GM06990 (cell line): ENCODE results near the gene C6orf89.
"Not testable (repeated sequence)": the region's sequence is repeated elsewhere in the genome, so short reads cannot be mapped to it uniquely, and the experiment has no call there.

Source experiments
- DNase-seq: peaks from one replicate; pipeline ENCODE4 v3.0.0-alpha.2; 2011; ENCODE audit not compliant: insufficient read length; ENCODE audit errors: extremely low read depth
- H3K27me3 ChIP-seq: replicated peaks from 2 replicates; pipeline ENCODE4 v1.6.0; 2011; ENCODE audit warnings: low read length; ENCODE audit not compliant: control insufficient read depth, insufficient read depth
- H3K36me3 ChIP-seq: 2 replicates; pipeline ENCODE4 v1.5.1; 2011; ENCODE audit warnings: low read length; ENCODE audit not compliant: control insufficient read depth, insufficient read depth
- H3K4me3 ChIP-seq: replicated peaks from 2 replicates; pipeline ENCODE4 v1.5.1; 2011; ENCODE audit warnings: low read depth, mild to moderate bottlenecking, control low read depth, low read length
- TF ChIP-seq, protein P1 (sequence below): IDR thresholded peaks from 2 replicates; pipeline ENCODE4 v1.5.1; 2011; ENCODE audit warnings: low read length, control low read depth, mild to moderate bottlenecking, inconsistent platforms; ENCODE audit not compliant: insufficient read depth, poor library complexity, severe bottlenecking

C6orf89 gene

DNA sequence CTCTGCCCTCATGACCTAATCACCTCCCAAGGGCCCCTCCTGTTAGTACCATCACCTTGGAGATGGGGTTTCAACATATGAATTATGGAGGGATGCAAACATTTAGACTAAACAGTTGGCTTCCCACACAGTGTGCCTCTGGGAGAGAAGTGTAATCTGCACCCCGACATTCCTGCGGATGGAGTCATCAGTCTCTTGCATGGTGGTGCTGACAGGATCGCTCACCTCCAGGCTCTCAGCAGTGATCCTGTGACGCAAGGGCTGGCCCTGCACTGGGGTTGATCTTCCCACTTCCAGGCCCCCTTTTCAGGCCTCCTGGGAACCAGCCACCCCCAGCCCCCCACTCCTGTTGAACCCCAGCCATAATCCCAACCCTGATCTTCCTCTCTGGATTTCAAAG is 52.8 kb downstream of the C6orf89 start:
- TF ChIP-seq, protein P1, sequence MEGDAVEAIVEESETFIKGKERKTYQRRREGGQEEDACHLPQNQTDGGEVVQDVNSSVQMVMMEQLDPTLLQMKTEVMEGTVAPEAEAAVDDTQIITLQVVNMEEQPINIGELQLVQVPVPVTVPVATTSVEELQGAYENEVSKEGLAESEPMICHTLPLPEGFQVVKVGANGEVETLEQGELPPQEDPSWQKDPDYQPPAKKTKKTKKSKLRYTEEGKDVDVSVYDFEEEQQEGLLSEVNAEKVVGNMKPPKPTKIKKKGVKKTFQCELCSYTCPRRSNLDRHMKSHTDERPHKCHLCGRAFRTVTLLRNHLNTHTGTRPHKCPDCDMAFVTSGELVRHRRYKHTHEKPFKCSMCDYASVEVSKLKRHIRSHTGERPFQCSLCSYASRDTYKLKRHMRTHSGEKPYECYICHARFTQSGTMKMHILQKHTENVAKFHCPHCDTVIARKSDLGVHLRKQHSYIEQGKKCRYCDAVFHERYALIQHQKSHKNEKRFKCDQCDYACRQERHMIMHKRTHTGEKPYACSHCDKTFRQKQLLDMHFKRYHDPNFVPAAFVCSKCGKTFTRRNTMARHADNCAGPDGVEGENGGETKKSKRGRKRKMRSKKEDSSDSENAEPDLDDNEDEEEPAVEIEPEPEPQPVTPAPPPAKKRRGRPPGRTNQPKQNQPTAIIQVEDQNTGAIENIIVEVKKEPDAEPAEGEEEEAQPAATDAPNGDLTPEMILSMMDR, result no peak
- Histone ChIP-seq H3K4me3 (no peak overlapping the region), H3K36me3 (no peaks in the 10 kb centered on the region), H3K27me3 (no peaks in the 10 kb centered on the region; the same call in 1 of the 2 replicates)
- no peak for DNase-seq

DNA sequence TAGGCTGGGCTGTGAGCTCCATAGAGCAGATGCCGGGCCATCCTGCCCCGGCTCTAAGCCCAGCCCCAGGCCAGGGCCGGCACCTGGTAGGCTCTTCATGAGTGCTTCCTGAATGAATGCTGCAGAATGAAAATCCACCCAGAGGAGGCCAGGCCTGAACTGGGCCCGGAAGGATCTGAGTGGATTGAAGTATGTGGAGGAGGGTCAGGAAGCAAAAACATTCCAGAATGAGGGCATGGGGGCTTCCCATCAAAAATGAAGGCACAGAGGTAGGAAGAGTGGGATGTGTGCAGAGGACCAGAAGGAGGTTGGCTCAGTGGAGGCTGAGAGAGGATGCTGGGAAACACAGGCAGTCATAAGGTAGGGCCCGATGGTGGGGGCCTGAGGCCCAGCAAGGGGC is 53.3 kb downstream of the C6orf89 start:
- not testable (repeated sequence) for H3K4me3 ChIP-seq, DNase-seq, H3K27me3 ChIP-seq, H3K36me3 ChIP-seq

DNA sequence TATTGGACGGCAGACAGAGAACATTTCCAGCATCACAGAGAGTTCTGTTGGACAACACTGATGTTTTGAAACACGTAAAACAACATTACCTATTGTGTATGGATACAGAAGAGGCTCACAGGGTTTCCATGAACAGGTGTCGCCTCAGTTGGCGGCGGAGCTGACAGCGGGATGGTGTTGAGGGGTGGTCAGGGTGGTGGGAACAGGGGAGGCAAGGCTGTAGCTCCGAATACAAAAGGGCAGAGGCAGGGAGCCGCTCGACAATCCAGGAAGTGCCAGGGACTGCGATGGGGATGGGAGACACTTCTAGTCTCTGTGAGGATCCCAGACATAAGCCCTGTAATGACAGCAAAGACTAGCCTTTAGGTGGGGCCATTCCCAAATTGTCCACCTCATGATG is 54.3 kb downstream of the C6orf89 start:
- no peak for DNase-seq
- Histone ChIP-seq H3K27me3 (no peaks in the 10 kb centered on the region; the same call in 1 of the 2 replicates), H3K36me3 (no peaks in the 10 kb centered on the region), H3K4me3 (no peak overlapping the region)
- TF ChIP-seq, protein P1, result no peak

DNA sequence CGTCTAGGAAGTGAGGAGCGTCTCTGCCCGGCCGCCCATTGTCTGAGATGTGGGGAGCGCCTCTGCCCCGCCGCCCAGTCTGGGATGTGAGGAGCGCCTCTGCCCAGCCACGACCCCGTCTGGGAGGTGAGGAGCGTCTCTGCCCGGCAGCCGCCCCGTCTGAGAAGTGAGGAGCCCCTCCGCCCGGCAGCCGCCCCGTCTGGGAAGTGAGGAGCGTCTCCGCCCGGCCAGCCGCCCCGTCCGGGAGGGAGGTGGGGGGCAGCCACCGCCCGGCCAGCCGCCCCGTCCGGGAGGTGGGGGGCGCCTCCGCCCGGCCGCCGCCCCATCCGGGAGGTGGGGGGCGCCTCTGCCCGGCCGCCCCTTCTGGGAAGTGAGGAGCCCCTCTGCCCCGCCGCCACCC is 55.8 kb downstream of the C6orf89 start:
- not testable (repeated sequence) for H3K36me3 ChIP-seq, H3K4me3 ChIP-seq, DNase-seq, H3K27me3 ChIP-seq

DNA sequence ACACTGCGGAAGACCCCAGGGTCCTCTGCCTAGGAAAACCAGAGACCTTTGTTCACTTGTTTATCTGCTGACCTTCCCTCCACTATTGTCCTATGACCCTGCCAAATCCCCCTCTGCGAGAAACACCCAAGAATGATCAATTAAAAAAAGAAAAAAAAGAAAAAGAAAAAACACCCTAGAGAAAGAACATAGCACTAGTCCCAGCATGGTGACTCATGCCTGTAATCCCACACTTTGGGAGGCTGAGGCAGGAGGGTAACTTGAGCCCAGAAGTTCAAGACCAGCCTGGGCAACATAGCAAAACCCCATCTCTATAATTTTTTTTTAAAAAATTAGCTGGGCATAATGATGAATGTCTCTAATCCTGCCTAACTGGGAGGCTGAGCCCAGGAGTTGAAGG is 56.6 kb downstream of the C6orf89 start:
- DNase-seq, H3K4me3 ChIP-seq, H3K36me3 ChIP-seq, H3K27me3 ChIP-seq: not testable (repeated sequence)

DNA sequence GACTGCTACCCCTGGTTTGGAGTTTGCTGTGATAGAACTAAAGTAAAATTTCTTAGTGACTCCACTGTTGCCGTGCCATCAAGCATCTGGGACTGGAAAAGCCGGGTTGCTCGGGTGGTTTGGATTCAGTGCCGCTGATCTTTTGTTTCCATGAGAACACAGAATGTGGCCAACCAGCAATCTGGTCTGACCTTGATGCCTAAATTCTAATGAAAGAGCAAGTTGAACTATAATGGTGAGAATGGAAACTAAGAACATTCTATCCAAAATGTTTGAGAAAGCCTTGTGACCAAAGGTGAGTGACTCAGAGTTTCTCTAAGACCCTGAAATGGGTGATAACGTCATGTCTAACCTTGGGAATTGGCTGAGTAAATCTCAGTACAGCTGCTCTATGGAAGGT is 58.9 kb downstream of the C6orf89 start:
- no peak overlapping the region for H3K4me3 ChIP-seq
- H3K27me3 ChIP-seq, result no peaks in the 10 kb centered on the region; the same call in 1 of the 2 replicates
- DNase-seq, result no peak
- H3K36me3 ChIP-seq, result no peaks in the 10 kb centered on the region
- TF ChIP-seq, protein P1, result no peak

DNA sequence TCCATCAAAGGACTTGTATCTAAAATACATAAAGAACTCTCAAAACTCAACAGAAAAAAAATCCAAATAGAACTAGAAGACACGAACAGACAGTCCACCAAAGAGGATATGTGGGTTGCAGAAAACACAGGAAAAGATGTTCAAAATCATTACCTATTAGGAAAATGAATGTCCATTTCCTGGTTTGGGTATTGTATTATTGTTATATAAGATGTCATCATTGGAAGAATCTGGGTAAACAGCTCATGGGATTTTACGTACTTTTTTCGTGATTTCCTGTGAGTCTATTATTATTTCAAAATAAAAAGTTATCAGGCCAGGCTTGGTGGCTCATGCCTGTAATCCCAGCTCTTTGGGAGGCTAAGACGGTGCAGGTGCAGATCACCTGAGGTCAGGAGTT is 59.5 kb downstream of the C6orf89 start:
- Histone ChIP-seq H3K36me3 (no peaks in the 10 kb centered on the region), H3K4me3 (no peak overlapping the region), H3K27me3 (no peaks in the 10 kb centered on the region; the same call in 1 of the 2 replicates)
- TF ChIP-seq, protein P1, result no peak
- DNase-seq, result no peak
